SK-N-SH (cell line): ENCODE data around the gene BAZ1B. TPM values are rescaled to one million over a fixed set of nuclear protein-coding genes. Genes with fewer than 3 reads are reported as not detected.

ENCODE experiments used
- CTCF ChIA-PET: fragments of 300-600, 350-600 bp; formaldehyde crosslinking; extraction: SDS; loops from one replicate; lab custom pipeline; 2021; lab: Yijun Ruan, JAX
- POLR2A ChIA-PET: fragments of 350-600 bp; sonication (Branson Sonifier 250); formaldehyde crosslinking; extraction: SDS; loops from one replicate; lab custom pipeline; 2020; ENCODE audit warnings: antibody characterized with exemption, inconsistent platforms; lab: Yijun Ruan, JAX
- DNase-seq: peaks from one replicate; pipeline ENCODE4 v3.0.0; 2012
- H2AFZ ChIP-seq: fragments of 200-600 bp; sonication (generic); 2 replicates; pipeline ENCODE4 v1.8.1; 2016; ENCODE audit warnings: antibody characterized with exemption, mild to moderate bottlenecking, low read depth
- H3F3A ChIP-seq: fragments of 200-600 bp; sonication (generic); replicated peaks from 2 replicates; pipeline ENCODE3; 2016; ENCODE audit warnings: antibody characterized with exemption, mild to moderate bottlenecking; ENCODE audit not compliant: insufficient read depth
- H3K27ac ChIP-seq, 2 experiments: fragments of 200-500 bp in 1 of 2; fragments of 200-600 bp in 1 of 2; sonication (Bioruptor generic) in 1 of 2; sonication (generic), shearing (Covaris generic) in 1 of 2; 2 replicates each; pipeline versions ENCODE4 v1.5.1 to v1.6.1; 2014 to 2016; ENCODE audit warnings: low read depth in 2 of 2, inconsistent platforms in 1 of 2, low read length in 1 of 2, mild to moderate bottlenecking in 1 of 2, mixed read lengths in 1 of 2
- H3K27me3 ChIP-seq: fragments of 200-600 bp; sonication (generic), shearing (Covaris generic); 2 replicates; pipeline ENCODE4 v1.6.1; 2016; ENCODE audit warnings: mixed run types; ENCODE audit not compliant: insufficient read depth
- H3K36me3 ChIP-seq, 2 experiments: fragments of 200-500 bp in 1 of 2; fragments of 200-600 bp in 1 of 2; sonication (Bioruptor generic) in 1 of 2; sonication (generic) in 1 of 2; replicated peaks in 1 of 2; 2 replicates each; pipeline versions ENCODE3 to v1.5.1; 2014 to 2016; ENCODE audit warnings: low read length in 1 of 2, mild to moderate bottlenecking in 1 of 2; ENCODE audit not compliant: insufficient read depth in 2 of 2, control insufficient read depth in 1 of 2
- H3K4me1 ChIP-seq, 2 experiments: fragments of 200-500 bp in 1 of 2; fragments of 200-600 bp in 1 of 2; sonication (Bioruptor generic) in 1 of 2; sonication (generic), shearing (Covaris generic) in 1 of 2; 2 replicates each; pipeline versions ENCODE4 v1.5.1 to v1.6.1; 2014 to 2016; ENCODE audit warnings: low read depth in 1 of 2, low read length in 1 of 2, mixed run types in 1 of 2; ENCODE audit not compliant: insufficient read depth in 2 of 2, control insufficient read depth in 1 of 2
- H3K4me2 ChIP-seq: fragments of 200-600 bp; sonication (generic), shearing (Covaris generic); 2 replicates; pipeline ENCODE4 v1.6.1; 2017; ENCODE audit warnings: mixed run types
- H3K4me3 ChIP-seq, 2 experiments: fragments of 200-500 bp in 1 of 2; fragments of 200-600 bp in 1 of 2; sonication (Bioruptor generic) in 1 of 2; sonication (generic), shearing (Covaris generic) in 1 of 2; 2 replicates each; pipeline versions ENCODE4 v1.5.1 to v1.8.1; 2014 to 2016; ENCODE audit warnings: low read depth in 2 of 2, inconsistent platforms in 1 of 2, low read length in 1 of 2, mild to moderate bottlenecking in 1 of 2, mixed read lengths in 1 of 2, moderate library complexity in 1 of 2
- H3K79me2 ChIP-seq: fragments of 200-600 bp; sonication (generic); 2 replicates; pipeline ENCODE4 v1.8.1; 2017; ENCODE audit warnings: mild to moderate bottlenecking; ENCODE audit not compliant: insufficient read depth
- H3K9ac ChIP-seq: fragments of 200-600 bp; sonication (generic); 2 replicates; pipeline ENCODE4 v1.6.1; 2017; ENCODE audit warnings: mixed run types
- H3K9me2 ChIP-seq: fragments of 200-600 bp; sonication (generic); 2 replicates; pipeline ENCODE4 v1.6.1; 2017; ENCODE audit warnings: mixed run types
- H3K9me3 ChIP-seq: fragments of 200-600 bp; sonication (generic); 2 replicates; pipeline ENCODE4 v1.6.1; 2017; ENCODE audit warnings: mixed run types, mild to moderate bottlenecking, moderate library complexity
- H4K20me1 ChIP-seq: fragments of 200-600 bp; sonication (generic); 2 replicates; pipeline ENCODE4 v1.6.1; 2017; ENCODE audit warnings: mild to moderate bottlenecking, mixed run types; ENCODE audit not compliant: insufficient read depth
- CTCF ChIP-seq: fragments of 200-600 bp; sonication (generic); IDR thresholded peaks from 2 replicates; pipeline ENCODE4 v1.6.1; 2017; ENCODE audit warnings: antibody characterized with exemption, mild to moderate bottlenecking, moderate library complexity
- FOXM1 ChIP-seq: IDR thresholded peaks from 2 replicates; pipeline ENCODE4 v1.4.0; 2012; ENCODE audit warnings: low read depth, mild to moderate bottlenecking
- GATA2 ChIP-seq: sonication (generic); formaldehyde crosslinking; IDR thresholded peaks from 2 replicates; pipeline ENCODE4 v1.5.0; 2020; ENCODE audit warnings: mild to moderate bottlenecking, missing genetic modification reagents
- IRF3 ChIP-seq: fragments of 150-350 bp; IDR thresholded peaks from 2 replicates; pipeline ENCODE4 v1.6.1; 2016; ENCODE audit warnings: mild to moderate bottlenecking, low read depth, low read length
- MXI1 ChIP-seq: IDR thresholded peaks from 2 replicates; pipeline ENCODE4 v1.6.1; 2012; ENCODE audit warnings: mild to moderate bottlenecking, low read depth, low read length, improper control_type of control experiment
- NRF1 ChIP-seq: IDR thresholded peaks from 2 replicates; pipeline ENCODE4 v1.6.1; 2012; ENCODE audit warnings: low read depth, mild to moderate bottlenecking, low read length
- RFX5 ChIP-seq: IDR thresholded peaks from 2 replicates; pipeline ENCODE4 v1.6.1; 2012; ENCODE audit warnings: mild to moderate bottlenecking, improper control_type of control experiment, low read length
- RXRA ChIP-seq: IDR thresholded peaks from 2 replicates; pipeline ENCODE4 v1.4.0; 2012; ENCODE audit warnings: low read depth, mild to moderate bottlenecking, borderline replicate concordance
- SIN3A ChIP-seq: IDR thresholded peaks from 2 replicates; pipeline ENCODE4 v1.6.1; 2012; ENCODE audit warnings: low read depth, mild to moderate bottlenecking, low read length, moderate library complexity, borderline replicate concordance
- SMC3 ChIP-seq: IDR thresholded peaks from 2 replicates; pipeline ENCODE4 v1.6.1; 2012; ENCODE audit warnings: low read depth, low read length, improper control_type of control experiment
- TAF1 ChIP-seq: IDR thresholded peaks from 2 replicates; pipeline ENCODE4 v1.6.1; 2012; ENCODE audit warnings: low read depth, mild to moderate bottlenecking, low read length, moderate library complexity, borderline replicate concordance
- ZBTB33 ChIP-seq: IDR thresholded peaks from 2 replicates; pipeline ENCODE4 v1.4.0; 2012; ENCODE audit warnings: low read depth, borderline replicate concordance
- WGBS: methylation state at CpG from one replicate; pipeline ENCODE4 v1.1.6; 2017; ENCODE audit warnings: low lambda C conversion rate; 5-methylcytosine and 5-hydroxymethylcytosine counted together
- polyA plus RNA-seq, 3 experiments: library from polyadenylated mRNA; depleted of rRNA; stranded (reverse); fragments of >200 nt; gene quantifications; 2 replicates each; pipeline ENCODE4 v1.2.3, GENCODE V29; 2012

The BAZ1B gene
- polyA plus RNA-seq, 1 of the 3 experiments (the other 2 are of a cell fraction), result 20.9 TPM

- H3K9me2 ChIP-seq, result no peaks in the 10 kb centered on the region
- no peak overlapping the region for H3K4me2 ChIP-seq
- H3F3A ChIP-seq, result no peaks in the 10 kb centered on the region
- no peak overlapping the region for H2AFZ ChIP-seq
- no peaks in the 10 kb centered on the region for H3K27me3 ChIP-seq
- H3K9me3 ChIP-seq, result no peaks in the 10 kb centered on the region
- no peak overlapping the region for H3K9ac ChIP-seq
- no peak for TF ChIP-seq RXRA
- TF ChIP-seq TAF1, result no peak
- TF ChIP-seq CTCF, result no peak
- TF ChIP-seq GATA2 (CRISPR knock-in tag), result no peak
- no peak for TF ChIP-seq ZBTB33
- TF ChIP-seq RFX5, result 0 out of 2 replicates have a peak, but pooled peaks have one; percentile 15
- TF ChIP-seq SIN3A, result no peak
- no peak for TF ChIP-seq IRF3
- no peak for TF ChIP-seq FOXM1
- no peak for TF ChIP-seq SMC3
- TF ChIP-seq MXI1, result 0 out of 2 replicates have a peak, but pooled peaks have one; percentile 30
- 0 out of 2 replicates have a peak, but pooled peaks have one; percentile 17 for TF ChIP-seq NRF1
- TF ChIP-seq, all 33 proteins: peak for 3
- peak; percentile 96 for DNase-seq
- H3K79me2 ChIP-seq, result no peaks in the 10 kb centered on the region
- no peaks in the 10 kb centered on the region for H4K20me1 ChIP-seq
- ChIA-PET CTCF (interaction anchor here (1.1 to 1.5 kb wide), 4 partner anchors 23 to 105 kb away, joined by 3 to 8 read pairs (median 5); no protein-coding TSS in a partner anchor), POLR2A (interaction anchor here (0.5 to 1.0 kb wide), 2 partner anchors 13 to 150 kb away, joined by 3 read pairs; no protein-coding TSS in a partner anchor)
- 26% methylated on average over 14 of the region's 18 CpGs for WGBS
- H3K27ac ChIP-seq, result peak overlapping the region in 1 of 2 experiments; percentile 12; a peak in 1 of 4 replicates
- H3K36me3 ChIP-seq, result no peaks in the 10 kb centered on the region
- no peak overlapping the region for H3K4me3 ChIP-seq
- H3K4me1 ChIP-seq, result peaks cover 0 to 15% of the 10 kb centered on the region in 2 experiments; a peak in 2 of 4 replicates
Measured at GRCh38 chr7:73429215-73429614, 92.9 kb downstream of the BAZ1B start.
